H9 (cell line): ENCODE measurements around the gene AHNAK. TPM values are rescaled to one million over a fixed set of nuclear protein-coding genes. Genes with fewer than 3 reads are reported as not detected.

Experiments
- DNase-seq: peaks from one replicate; pipeline ENCODE4 v3.0.0-alpha.2; 2017
- H2AFZ ChIP-seq: one replicate; pipeline ENCODE4 v1.6.1; 2013; ENCODE audit warnings: mild to moderate bottlenecking, low read length, control low read depth, moderate library complexity
- H2AK5ac ChIP-seq: 2 replicates; pipeline ENCODE4 v1.6.1; 2013; ENCODE audit warnings: low read length, control low read depth, mixed read lengths; ENCODE audit not compliant: insufficient read length
- H2BK120ac ChIP-seq: one replicate; pipeline ENCODE4 v1.6.1; 2013; ENCODE audit warnings: low read depth, mild to moderate bottlenecking, low read length, control low read depth, inconsistent platforms; ENCODE audit not compliant: poor library complexity, severe bottlenecking
- H2BK12ac ChIP-seq: 2 replicates; pipeline ENCODE4 v1.6.1; 2013; ENCODE audit warnings: low read length, control low read depth, mixed read lengths, low read depth; ENCODE audit not compliant: insufficient read length
- H2BK15ac ChIP-seq: 2 replicates; pipeline ENCODE4 v1.6.1; 2013; ENCODE audit warnings: low read depth, low read length, control low read depth
- H2BK20ac ChIP-seq: one replicate; pipeline ENCODE4 v1.6.1; 2013; ENCODE audit warnings: low read depth, mild to moderate bottlenecking, low read length, control low read depth, inconsistent platforms; ENCODE audit not compliant: poor library complexity, severe bottlenecking
- H2BK5ac ChIP-seq: 2 replicates; pipeline ENCODE4 v1.6.1; 2013; ENCODE audit warnings: low read length, control low read depth, mixed read lengths; ENCODE audit not compliant: insufficient read length
- H3K14ac ChIP-seq: 2 replicates; pipeline ENCODE4 v1.6.1; 2013; ENCODE audit warnings: low read length, control low read depth; ENCODE audit not compliant: insufficient read depth
- H3K18ac ChIP-seq: 2 replicates; pipeline ENCODE4 v1.6.1; 2013; ENCODE audit warnings: low read depth, mild to moderate bottlenecking, mixed read lengths, low read length, control low read depth; ENCODE audit not compliant: insufficient read length
- H3K23ac ChIP-seq: 2 replicates; pipeline ENCODE4 v1.6.1; 2013; ENCODE audit warnings: low read length, control low read depth, mixed read lengths, low read depth; ENCODE audit not compliant: insufficient read length
- H3K23me2 ChIP-seq: 2 replicates; pipeline ENCODE4 v1.6.1; 2013; ENCODE audit warnings: low read depth, mild to moderate bottlenecking, mixed read lengths, low read length, control low read depth; ENCODE audit not compliant: insufficient read length, poor library complexity, severe bottlenecking
- H3K27ac ChIP-seq: 2 replicates; pipeline ENCODE4 v1.5.1; 2013; ENCODE audit warnings: low read length, control low read depth, mixed read lengths, low read depth; ENCODE audit not compliant: insufficient read length
- H3K27me3 ChIP-seq: 2 replicates; pipeline ENCODE4 v1.6.1; 2013; ENCODE audit warnings: low read length, control low read depth, inconsistent platforms; ENCODE audit not compliant: insufficient read depth
- H3K4ac ChIP-seq: 2 replicates; pipeline ENCODE4 v1.6.1; 2013; ENCODE audit warnings: low read depth, mild to moderate bottlenecking, control low read depth, inconsistent platforms, low read length, moderate library complexity
- H3K4me1 ChIP-seq: 2 replicates; pipeline ENCODE4 v1.6.1; 2013; ENCODE audit warnings: low read length, control low read depth, inconsistent platforms; ENCODE audit not compliant: insufficient read depth
- H3K4me2 ChIP-seq: 2 replicates; pipeline ENCODE4 v1.6.1; 2013; ENCODE audit warnings: low read length, control low read depth, mixed read lengths; ENCODE audit not compliant: insufficient read length, insufficient read depth
- H3K56ac ChIP-seq: 2 replicates; pipeline ENCODE4 v1.6.1; 2013; ENCODE audit warnings: low read depth, mild to moderate bottlenecking, mixed read lengths, low read length, control low read depth; ENCODE audit not compliant: insufficient read length
- H3K79me1 ChIP-seq: 2 replicates; pipeline ENCODE4 v1.6.1; 2013; ENCODE audit warnings: low read depth, mild to moderate bottlenecking, moderate library complexity, low read length, control low read depth, inconsistent platforms; ENCODE audit not compliant: insufficient read depth, poor library complexity, severe bottlenecking
- H3K79me2 ChIP-seq: 2 replicates; pipeline ENCODE4 v1.6.1; 2013; ENCODE audit warnings: low read length, control low read depth, inconsistent platforms; ENCODE audit not compliant: insufficient read depth
- H3K9ac ChIP-seq: 2 replicates; pipeline ENCODE4 v1.6.1; 2013; ENCODE audit warnings: low read length, control low read depth, mixed read lengths; ENCODE audit not compliant: insufficient read length; ENCODE audit errors: extremely low read depth
- H3K9me3 ChIP-seq: one replicate; pipeline ENCODE4 v1.6.1; 2013; ENCODE audit warnings: low read depth, low read length, inconsistent platforms; ENCODE audit not compliant: control insufficient read depth
- H3T11ph ChIP-seq: one replicate; pipeline ENCODE4 v1.6.1; 2013; ENCODE audit warnings: mild to moderate bottlenecking, low read length, control low read depth, inconsistent platforms
- H4K20me1 ChIP-seq: one replicate; pipeline ENCODE4 v1.6.1; 2013; ENCODE audit not compliant: control insufficient read depth, insufficient read length, insufficient read depth
- H4K5ac ChIP-seq: 2 replicates; pipeline ENCODE4 v1.6.1; 2013; ENCODE audit warnings: low read depth, mild to moderate bottlenecking, mixed read lengths, low read length, control low read depth; ENCODE audit not compliant: insufficient read length
- H4K8ac ChIP-seq: replicated peaks from 2 replicates; pipeline ENCODE4 v1.6.1; 2013; ENCODE audit warnings: low read length, control low read depth, mixed read lengths, low read depth; ENCODE audit not compliant: insufficient read length
- H4K91ac ChIP-seq: 2 replicates; pipeline ENCODE4 v1.6.1; 2013; ENCODE audit warnings: low read depth, mild to moderate bottlenecking, moderate library complexity, mixed read lengths, low read length, control low read depth; ENCODE audit not compliant: insufficient read length
- H3K27ac Mint-ChIP-seq, 3 experiments: 2 replicates in 2 of 3; 3 replicates in 1 of 3; pipeline ENCODE4 v1.8.0; 2020 to 2021; ENCODE audit warnings: mixed read lengths in 3 of 3, mild to moderate bottlenecking in 1 of 3, moderate library complexity in 1 of 3
- H3K27me3 Mint-ChIP-seq: 2 replicates; pipeline ENCODE4 v1.8.0; 2021; ENCODE audit warnings: low read depth, mild to moderate bottlenecking, moderate library complexity, mixed read lengths
- H3K36me3 Mint-ChIP-seq, 3 experiments: 2 replicates in 2 of 3; 3 replicates in 1 of 3; pipeline ENCODE4 v1.8.0; 2020 to 2021; ENCODE audit warnings: low read depth in 3 of 3, mixed read lengths in 3 of 3; ENCODE audit not compliant: insufficient read depth in 1 of 3
- H3K4me1 Mint-ChIP-seq, 2 experiments: 2 replicates each; pipeline ENCODE4 v1.8.0; 2020; ENCODE audit warnings: mixed read lengths in 2 of 2
- H3K4me3 Mint-ChIP-seq, 2 experiments: 2 replicates in 1 of 2; 3 replicates in 1 of 2; pipeline ENCODE4 v1.8.0; 2020 to 2021; ENCODE audit warnings: mild to moderate bottlenecking in 2 of 2, mixed read lengths in 2 of 2, moderate library complexity in 1 of 2
- H3K9me3 Mint-ChIP-seq, 2 experiments: 2 replicates in 1 of 2; 3 replicates in 1 of 2; pipeline ENCODE4 v1.8.0; 2020; ENCODE audit warnings: mild to moderate bottlenecking in 2 of 2, mixed read lengths in 2 of 2, moderate library complexity in 1 of 2
- CTCF ChIP-seq: fragments of 200-600 bp; sonication (generic); conservative IDR thresholded peaks from 3 replicates; pipeline ENCODE4 v1.8.0; 2021; ENCODE audit warnings: antibody characterized with exemption, mild to moderate bottlenecking
- WGBS: extraction: QIAGEN DNeasy Blood & Tissue Kit; methylation state at CpG from one replicate; pipeline ENCODE4 v1.1.7; 2013; ENCODE audit warnings: missing lambda C conversion rate, low lambda C conversion rate, mixed read lengths; ENCODE audit not compliant: insufficient read length; ENCODE audit errors: extremely low coverage; 5-methylcytosine and 5-hydroxymethylcytosine counted together
- total RNA-seq: library from RNA; stranded (reverse); gene quantifications from 2 replicates; pipeline ENCODE4 v1.2.1, GENCODE V29; 2021

The AHNAK gene
- total RNA-seq, 1 experiment from 2014 or later = 15.2 TPM

GRCh38 chr11:62506413-62507124 lies 40.0 kb downstream of the AHNAK start:
- H2AFZ ChIP-seq = no peak overlapping the region
- no peak overlapping the region for H2BK20ac ChIP-seq
- no CpG with 5 or more reads among the region's 10 CpGs for WGBS
- no peak overlapping the region for H3K9ac ChIP-seq
- no peak overlapping the region for H4K91ac ChIP-seq
- H4K8ac ChIP-seq = no peak overlapping the region
- H3K27me3 Mint-ChIP-seq = peaks cover 48% of the 10 kb centered on the region
- H3K79me2 ChIP-seq = no peaks in the 10 kb centered on the region
- H2BK12ac ChIP-seq = no peak overlapping the region
- no peak overlapping the region; the same call in 1 of the 2 replicates for H3K14ac ChIP-seq
- H4K5ac ChIP-seq = no peak overlapping the region
- no peaks in the 10 kb centered on the region for H3K9me3 ChIP-seq
- H2BK5ac ChIP-seq = no peak overlapping the region
- no peak overlapping the region for H2BK15ac ChIP-seq
- H3K23me2 ChIP-seq = peaks cover 8% of the 10 kb centered on the region
- H3K4me3 Mint-ChIP-seq = no peak overlapping the region
- no peaks in the 10 kb centered on the region for H3K36me3 Mint-ChIP-seq
- H3T11ph ChIP-seq = no peak overlapping the region
- H3K27ac ChIP-seq = no peak overlapping the region
- no peak overlapping the region for H3K27ac Mint-ChIP-seq
- H3K56ac ChIP-seq = no peak overlapping the region
- H2AK5ac ChIP-seq = no peak overlapping the region
- H4K20me1 ChIP-seq = no peaks in the 10 kb centered on the region
- no peak overlapping the region for H3K4me2 ChIP-seq
- no peak for DNase-seq
- H3K4me1 Mint-ChIP-seq = peaks cover 34 to 56% of the 10 kb centered on the region in 2 experiments
- H3K4me1 ChIP-seq = no peaks in the 10 kb centered on the region; the same call in 1 of the 2 replicates
- no peaks in the 10 kb centered on the region for H3K79me1 ChIP-seq
- H2BK120ac ChIP-seq = no peak overlapping the region
- no peak overlapping the region for H3K18ac ChIP-seq
- no peak overlapping the region for H3K23ac ChIP-seq
- no peak overlapping the region for H3K4ac ChIP-seq
- no peak for TF ChIP-seq CTCF
- H3K27me3 ChIP-seq = no peaks in the 10 kb centered on the region; the same call in 1 of the 2 replicates
- no peaks in the 10 kb centered on the region for H3K9me3 Mint-ChIP-seq
